A673 (cell line): ENCODE results near the gene IMPDH2. TPM values are rescaled to one million over a fixed set of nuclear protein-coding genes. Genes with fewer than 3 reads are reported as not detected.

Experiments
- BruUV-seq: library from RNA; stranded (reverse); fragments of 400-500 nt; replicated peaks from 2 replicates; lab custom pipeline; 2021; lab: Mats Ljungman, UMichigan
- CTCF ChIA-PET: fragments of 300-600 bp; sonication (Branson Sonifier 250); formaldehyde crosslinking; loops from one replicate; lab custom pipeline; 2022; ENCODE audit warnings: antibody characterized with exemption; lab: Charles Lee
- POLR2A ChIA-PET: fragments of 300-600 bp; sonication (Branson Sonifier 250); formaldehyde crosslinking; loops from one replicate; lab custom pipeline; 2022; ENCODE audit warnings: antibody characterized with exemption; ENCODE audit not compliant: low non-redundant PET; lab: Charles Lee
- DNase-seq: peaks from one replicate; pipeline ENCODE4 v3.0.0-alpha.2; 2015; ENCODE audit warnings: low spot score
- H3K27ac ChIP-seq: fragments of 200-600 bp; sonication (generic); 2 replicates; pipeline ENCODE4 v1.5.1; 2016; ENCODE audit warnings: mixed run types, low read depth, mild to moderate bottlenecking, mixed read lengths, antibody characterized with exemption, low read length; ENCODE audit not compliant: poor library complexity, severe bottlenecking
- H3K27me3 ChIP-seq: fragments of 200-600 bp; sonication (generic); replicated peaks from 2 replicates; pipeline ENCODE4 v1.6.1; 2017; ENCODE audit warnings: mixed run types, low read depth, mild to moderate bottlenecking, mixed read lengths, antibody characterized with exemption, low read length; ENCODE audit not compliant: insufficient read depth, poor library complexity
- H3K36me3 ChIP-seq: fragments of 200-600 bp; sonication (generic); 2 replicates; pipeline ENCODE4 v1.6.1; 2016; ENCODE audit warnings: mixed run types, mild to moderate bottlenecking, mixed read lengths, antibody characterized with exemption, low read length; ENCODE audit not compliant: insufficient read depth, poor library complexity, severe bottlenecking
- H3K4me1 ChIP-seq: fragments of 200-600 bp; sonication (generic); 2 replicates; pipeline ENCODE4 v1.6.1; 2017; ENCODE audit warnings: mixed run types, mild to moderate bottlenecking, mixed read lengths, antibody characterized with exemption, low read length; ENCODE audit not compliant: insufficient read depth, poor library complexity, severe bottlenecking
- H3K4me3 ChIP-seq: fragments of 200-600 bp; sonication (generic); 2 replicates; pipeline ENCODE4 v1.5.1; 2016; ENCODE audit warnings: low read depth, mixed run types, mild to moderate bottlenecking, mixed read lengths, low read length; ENCODE audit not compliant: poor library complexity, severe bottlenecking
- H3K9me3 ChIP-seq: fragments of 200-600 bp; sonication (generic); 2 replicates; pipeline ENCODE4 v1.6.1; 2016; ENCODE audit warnings: mixed run types, low read depth, mild to moderate bottlenecking, mixed read lengths, antibody characterized with exemption, low read length; ENCODE audit not compliant: poor library complexity, severe bottlenecking
- EZH2 ChIP-seq: fragments of 200-600 bp; sonication (generic); IDR thresholded peaks from 2 replicates; pipeline ENCODE4 v1.6.1; 2017; ENCODE audit warnings: borderline replicate concordance, low read depth, mild to moderate bottlenecking, mixed read lengths, antibody characterized with exemption, low read length; ENCODE audit not compliant: poor library complexity, severe bottlenecking
- intact Hi-C: fragments of 100-400 bp; cut with micrococcal nuclease; formaldehyde crosslinking; loops from one replicate; pipeline ENCODE4 v1.10.0; 2022; ENCODE audit not compliant: unreplicated experiment
- microRNA-seq: library from miRNA; unstranded; fragments of <30 nt; microRNA quantifications from one replicate; pipeline ENCODE4 v1.2.0, GENCODE V29; 2021
- total RNA-seq: library from RNA; stranded (reverse); gene quantifications from 2 replicates; pipeline ENCODE4 v1.2.3, GENCODE V29; 2021
- TF ChIP-seq, protein P1 (sequence below): fragments of 300-800, 200-600 bp; sonication (generic); conservative IDR thresholded peaks from 2 replicates; pipeline ENCODE4 v1.5.1; 2017; ENCODE audit warnings: low read depth, mild to moderate bottlenecking, antibody characterized with exemption, low read length, moderate library complexity, mixed read lengths

IMPDH2 gene
- total RNA-seq, 1 experiment from 2014 or later = 190 TPM

DNA sequence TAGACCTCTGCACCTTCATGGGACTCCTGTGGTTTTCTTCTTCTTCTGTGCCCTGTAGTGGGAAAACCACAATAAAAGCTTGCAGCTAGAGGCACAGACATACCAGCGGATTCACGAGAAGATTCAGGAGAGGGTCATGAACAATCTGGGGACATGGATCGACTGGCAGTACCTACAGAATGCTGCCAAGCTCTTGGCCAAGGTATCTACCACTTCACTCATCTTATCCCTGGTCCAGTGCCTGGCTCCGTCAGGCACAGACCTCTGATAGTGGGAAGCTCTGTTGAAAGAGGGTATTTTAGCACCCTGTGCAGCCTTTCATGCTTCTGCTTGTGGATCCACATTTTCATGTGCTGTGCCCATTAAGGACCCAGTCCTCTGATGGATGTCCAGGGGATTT lies 48.9 kb downstream of the IMPDH2 start:
- no peak for DNase-seq
- intact Hi-C loops = no loop called here
- Histone ChIP-seq H3K27ac (no peak overlapping the region), H3K36me3 (peaks cover 5% of the 10 kb centered on the region), H3K27me3 (no peaks in the 10 kb centered on the region), H3K9me3 (no peaks in the 10 kb centered on the region), H3K4me1 (no peaks in the 10 kb centered on the region), H3K4me3 (no peak overlapping the region)
- ChIA-PET POLR2A (no interaction called here), CTCF (no interaction called here)
- TF ChIP-seq EZH2 = no peak
- TF ChIP-seq, protein P1, sequence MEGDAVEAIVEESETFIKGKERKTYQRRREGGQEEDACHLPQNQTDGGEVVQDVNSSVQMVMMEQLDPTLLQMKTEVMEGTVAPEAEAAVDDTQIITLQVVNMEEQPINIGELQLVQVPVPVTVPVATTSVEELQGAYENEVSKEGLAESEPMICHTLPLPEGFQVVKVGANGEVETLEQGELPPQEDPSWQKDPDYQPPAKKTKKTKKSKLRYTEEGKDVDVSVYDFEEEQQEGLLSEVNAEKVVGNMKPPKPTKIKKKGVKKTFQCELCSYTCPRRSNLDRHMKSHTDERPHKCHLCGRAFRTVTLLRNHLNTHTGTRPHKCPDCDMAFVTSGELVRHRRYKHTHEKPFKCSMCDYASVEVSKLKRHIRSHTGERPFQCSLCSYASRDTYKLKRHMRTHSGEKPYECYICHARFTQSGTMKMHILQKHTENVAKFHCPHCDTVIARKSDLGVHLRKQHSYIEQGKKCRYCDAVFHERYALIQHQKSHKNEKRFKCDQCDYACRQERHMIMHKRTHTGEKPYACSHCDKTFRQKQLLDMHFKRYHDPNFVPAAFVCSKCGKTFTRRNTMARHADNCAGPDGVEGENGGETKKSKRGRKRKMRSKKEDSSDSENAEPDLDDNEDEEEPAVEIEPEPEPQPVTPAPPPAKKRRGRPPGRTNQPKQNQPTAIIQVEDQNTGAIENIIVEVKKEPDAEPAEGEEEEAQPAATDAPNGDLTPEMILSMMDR = no peak
- BruUV-seq = no TSS peak

DNA sequence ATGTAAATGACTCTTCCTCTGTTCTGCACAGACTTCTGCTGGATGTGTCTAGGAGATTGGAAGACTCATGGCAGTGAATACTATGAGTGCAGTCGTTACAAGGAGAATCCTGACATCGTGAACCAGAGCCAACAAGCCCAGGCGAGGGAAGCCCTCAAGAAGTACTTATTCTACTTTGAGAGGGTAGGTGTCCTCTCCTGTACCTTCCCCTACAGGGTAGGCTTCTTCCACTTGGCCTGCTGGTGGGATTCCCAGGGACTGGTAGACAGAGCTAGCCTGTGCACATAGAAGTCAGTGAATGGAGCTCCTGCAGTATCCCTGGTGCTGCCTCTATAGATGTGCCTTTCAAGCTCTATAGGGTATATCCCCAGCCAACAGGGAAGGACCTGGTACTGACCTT lies 49.7 kb downstream of the IMPDH2 start:
- TF ChIP-seq, protein P1 = no peak
- no peak for TF ChIP-seq EZH2
- DNase-seq = no peak
- no peaks in the 10 kb centered on the region for H3K4me1 ChIP-seq
- ChIA-PET POLR2A (no interaction called here), CTCF (no interaction called here)
- BruUV-seq = no TSS peak
- H3K36me3 ChIP-seq = peaks cover 5% of the 10 kb centered on the region
- H3K27ac ChIP-seq = no peak overlapping the region
- no peak overlapping the region for H3K4me3 ChIP-seq
- no peaks in the 10 kb centered on the region for H3K9me3 ChIP-seq
- no peaks in the 10 kb centered on the region for H3K27me3 ChIP-seq
- intact Hi-C loops = no loop called here

Small RNA genes lying within 50 kb of the gene (microRNA-seq; reads per million reads assigned to microRNA genes)
- gene MIR191 (13,220 reads per million, percentile 97 among the genes with 10 or more reads in this experiment), gene MIR425 (4,771 reads per million, percentile 92 among the genes with 10 or more reads in this experiment)

Other genes with a start within 250 kb of the IMPDH2 start
- gene PRKAR2A, start 181.5 kb downstream of the IMPDH2 start, total RNA-seq = 25.6 and 35.8 TPM in 2 replicates
- 4.1 and 4.9 TPM in 2 replicates for gene SLC25A20, start 130.5 kb downstream of the IMPDH2 start, total RNA-seq
- 70.8 and 76.8 TPM in 2 replicates for gene ARIH2, start 110.6 kb downstream of the IMPDH2 start, total RNA-seq
- gene P4HTM, start 39.2 kb downstream of the IMPDH2 start, total RNA-seq = 13.3 and 14.9 TPM in 2 replicates
- gene WDR6, start 22.0 kb downstream of the IMPDH2 start, total RNA-seq = 88.5 and 93.7 TPM in 2 replicates
- 13.2 and 15.8 TPM in 2 replicates for gene DALRD3, start 10.8 kb downstream of the IMPDH2 start, total RNA-seq
- gene NDUFAF3, start 7.3 kb downstream of the IMPDH2 start, total RNA-seq = 36.6 and 39.1 TPM in 2 replicates
- 57.3 and 64.5 TPM in 2 replicates for gene QRICH1, start 64.7 kb upstream of the IMPDH2 start, total RNA-seq
- 186 and 188 TPM in 2 replicates for gene QARS1, start 75.4 kb upstream of the IMPDH2 start, total RNA-seq
- gene USP19, start 91.4 kb upstream of the IMPDH2 start, total RNA-seq = 37.5 and 44.9 TPM in 2 replicates
- 45.9 and 57.3 TPM in 2 replicates for gene LAMB2, start 103.7 kb upstream of the IMPDH2 start, total RNA-seq
- gene CCDC71, start 136.9 kb upstream of the IMPDH2 start, total RNA-seq = 10.4 and 10.6 TPM in 2 replicates
- 5.1 and 6.9 TPM in 2 replicates for gene KLHDC8B, start 142.2 kb upstream of the IMPDH2 start, total RNA-seq
- 1.8 and 2.0 TPM in 2 replicates for gene C3orf62, start 247.8 kb upstream of the IMPDH2 start, total RNA-seq